ENCODE measurements around the gene TTC21A. TPM values are rescaled to one million over a fixed set of nuclear protein-coding genes. Genes with fewer than 3 reads are reported as not detected.

The TTC21A gene
- total RNA-seq, 1 donor from 2014 or later, result 12.3 TPM

- no peaks in the 10 kb centered on the region for H3K9me3 Mint-ChIP-seq
- H3K27me3 Mint-ChIP-seq (ENCODE audit: low read depth), result no peaks in the 10 kb centered on the region
- no peak overlapping the region for H3K4me3 Mint-ChIP-seq
- no peak for TF ChIP-seq CTCF (IDR thresholded peaks at IDR 0.05; ENCODE audit: unreplicated experiment)
- no peak overlapping the region for H3K27ac Mint-ChIP-seq
- peaks cover 14% of the 10 kb centered on the region for H3K4me1 Mint-ChIP-seq
- H3K36me3 Mint-ChIP-seq, result no peaks in the 10 kb centered on the region
- no peak for DNase-seq (ENCODE audit: low spot score in 2 of 2, unreplicated experiment in 2 of 2)
These were observed 78.6 kb downstream of the TTC21A start for GRCh38 chr3:39185959-39186691.

DNA sequence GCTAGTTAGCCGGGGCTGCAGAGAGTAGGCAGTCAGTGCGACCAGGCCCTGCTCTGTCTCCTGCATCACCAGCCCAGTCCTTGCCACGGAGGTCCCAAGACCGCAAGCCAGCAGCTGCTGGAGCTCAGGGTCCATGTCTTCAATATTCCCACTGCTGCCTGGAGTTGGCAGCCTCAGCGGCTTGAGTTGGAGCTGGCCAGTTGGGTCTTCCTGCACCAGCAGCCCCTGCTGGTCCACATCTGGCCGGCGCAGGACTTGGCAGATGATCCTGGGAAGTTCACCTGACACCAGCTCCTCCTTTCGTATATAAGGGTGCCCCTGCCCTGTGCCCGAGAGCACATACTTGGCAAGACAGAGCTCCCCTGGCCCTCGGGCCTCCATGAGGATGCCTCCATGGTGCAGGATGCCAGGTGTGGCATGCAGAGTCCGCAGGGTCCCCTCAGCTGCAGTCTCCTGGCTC lies 79.2 kb downstream of the TTC21A start:
- Mint-ChIP-seq H3K36me3 (no peaks in the 10 kb centered on the region), H3K9me3 (no peaks in the 10 kb centered on the region), H3K27me3 (ENCODE audit: low read depth) (no peaks in the 10 kb centered on the region), H3K4me1 (peaks cover 12% of the 10 kb centered on the region), H3K27ac (no peak overlapping the region), H3K4me3 (no peak overlapping the region)
- TF ChIP-seq CTCF (IDR thresholded peaks at IDR 0.05; ENCODE audit: unreplicated experiment), result no peak
- DNase-seq (ENCODE audit: low spot score in 2 of 2, unreplicated experiment in 2 of 2), result no peak

GRCh38 chr3:39187372-39188155 lies 80.1 kb downstream of the TTC21A start:
- DNase-seq (ENCODE audit: low spot score in 2 of 2, unreplicated experiment in 2 of 2), result no peak
- Mint-ChIP-seq H3K36me3 (no peaks in the 10 kb centered on the region), H3K4me1 (peaks cover 12% of the 10 kb centered on the region), H3K27ac (no peak overlapping the region), H3K4me3 (no peak overlapping the region), H3K9me3 (no peaks in the 10 kb centered on the region), H3K27me3 (ENCODE audit: low read depth) (no peaks in the 10 kb centered on the region)
- TF ChIP-seq CTCF (IDR thresholded peaks at IDR 0.05; ENCODE audit: unreplicated experiment), result no peak

Small RNAs within 50 kb of the gene (microRNA-seq; reads per million reads assigned to microRNA genes)
- 1.2 reads per million for gene MIR6822

Other genes starting within 250 kb of the TTC21A start
- gene SCN11A, start 55.7 kb upstream of the TTC21A start, total RNA-seq, result 1.6 to 1.9 TPM (median 1.6 TPM) in 3 replicates
- gene WDR48, start 55.7 kb upstream of the TTC21A start, total RNA-seq, result 54.0 to 59.4 TPM (median 58.9 TPM) in 3 replicates
- gene GORASP1, start 53 bp upstream of the TTC21A start, total RNA-seq, result 70.8 to 71.5 TPM (median 71.1 TPM) in 3 replicates
- gene CSRNP1, start 45.9 kb downstream of the TTC21A start, total RNA-seq, result 42.7 to 44.7 TPM (median 43.9 TPM) in 3 replicates
- not detected in 3 replicates for gene XIRP1, start 84.9 kb downstream of the TTC21A start, total RNA-seq
- gene CX3CR1, start 172.4 kb downstream of the TTC21A start, total RNA-seq, result 0.20 to 0.51 TPM (median 0.22 TPM) in 3 replicates
- not detected in 3 replicates for gene CCR8, start 222.0 kb downstream of the TTC21A start, total RNA-seq